H9 (cell line): Measurements from ENCODE around the gene DPP10. TPM values are rescaled to one million over a fixed set of nuclear protein-coding genes. Genes with fewer than 3 reads are reported as not detected.

Experiments
- DNase-seq: peaks from one replicate; pipeline ENCODE4 v3.0.0-alpha.2; 2017
- H2AFZ ChIP-seq: one replicate; pipeline ENCODE4 v1.6.1; 2013; ENCODE audit warnings: mild to moderate bottlenecking, low read length, control low read depth, moderate library complexity
- H2AK5ac ChIP-seq: 2 replicates; pipeline ENCODE4 v1.6.1; 2013; ENCODE audit warnings: low read length, control low read depth, mixed read lengths; ENCODE audit not compliant: insufficient read length
- H2BK120ac ChIP-seq: one replicate; pipeline ENCODE4 v1.6.1; 2013; ENCODE audit warnings: low read depth, mild to moderate bottlenecking, low read length, control low read depth, inconsistent platforms; ENCODE audit not compliant: poor library complexity, severe bottlenecking
- H2BK12ac ChIP-seq: 2 replicates; pipeline ENCODE4 v1.6.1; 2013; ENCODE audit warnings: low read length, control low read depth, mixed read lengths, low read depth; ENCODE audit not compliant: insufficient read length
- H2BK15ac ChIP-seq: 2 replicates; pipeline ENCODE4 v1.6.1; 2013; ENCODE audit warnings: low read depth, low read length, control low read depth
- H2BK20ac ChIP-seq: one replicate; pipeline ENCODE4 v1.6.1; 2013; ENCODE audit warnings: low read depth, mild to moderate bottlenecking, low read length, control low read depth, inconsistent platforms; ENCODE audit not compliant: poor library complexity, severe bottlenecking
- H2BK5ac ChIP-seq: 2 replicates; pipeline ENCODE4 v1.6.1; 2013; ENCODE audit warnings: low read length, control low read depth, mixed read lengths; ENCODE audit not compliant: insufficient read length
- H3K14ac ChIP-seq: 2 replicates; pipeline ENCODE4 v1.6.1; 2013; ENCODE audit warnings: low read length, control low read depth; ENCODE audit not compliant: insufficient read depth
- H3K18ac ChIP-seq: 2 replicates; pipeline ENCODE4 v1.6.1; 2013; ENCODE audit warnings: low read depth, mild to moderate bottlenecking, mixed read lengths, low read length, control low read depth; ENCODE audit not compliant: insufficient read length
- H3K23ac ChIP-seq: 2 replicates; pipeline ENCODE4 v1.6.1; 2013; ENCODE audit warnings: low read length, control low read depth, mixed read lengths, low read depth; ENCODE audit not compliant: insufficient read length
- H3K23me2 ChIP-seq: 2 replicates; pipeline ENCODE4 v1.6.1; 2013; ENCODE audit warnings: low read depth, mild to moderate bottlenecking, mixed read lengths, low read length, control low read depth; ENCODE audit not compliant: insufficient read length, poor library complexity, severe bottlenecking
- H3K27ac ChIP-seq: 2 replicates; pipeline ENCODE4 v1.5.1; 2013; ENCODE audit warnings: low read length, control low read depth, mixed read lengths, low read depth; ENCODE audit not compliant: insufficient read length
- H3K27me3 ChIP-seq: 2 replicates; pipeline ENCODE4 v1.6.1; 2013; ENCODE audit warnings: low read length, control low read depth, inconsistent platforms; ENCODE audit not compliant: insufficient read depth
- H3K4ac ChIP-seq: 2 replicates; pipeline ENCODE4 v1.6.1; 2013; ENCODE audit warnings: low read depth, mild to moderate bottlenecking, control low read depth, inconsistent platforms, low read length, moderate library complexity
- H3K4me1 ChIP-seq: 2 replicates; pipeline ENCODE4 v1.6.1; 2013; ENCODE audit warnings: low read length, control low read depth, inconsistent platforms; ENCODE audit not compliant: insufficient read depth
- H3K4me2 ChIP-seq: 2 replicates; pipeline ENCODE4 v1.6.1; 2013; ENCODE audit warnings: low read length, control low read depth, mixed read lengths; ENCODE audit not compliant: insufficient read length, insufficient read depth
- H3K56ac ChIP-seq: 2 replicates; pipeline ENCODE4 v1.6.1; 2013; ENCODE audit warnings: low read depth, mild to moderate bottlenecking, mixed read lengths, low read length, control low read depth; ENCODE audit not compliant: insufficient read length
- H3K79me1 ChIP-seq: 2 replicates; pipeline ENCODE4 v1.6.1; 2013; ENCODE audit warnings: low read depth, mild to moderate bottlenecking, moderate library complexity, low read length, control low read depth, inconsistent platforms; ENCODE audit not compliant: insufficient read depth, poor library complexity, severe bottlenecking
- H3K79me2 ChIP-seq: 2 replicates; pipeline ENCODE4 v1.6.1; 2013; ENCODE audit warnings: low read length, control low read depth, inconsistent platforms; ENCODE audit not compliant: insufficient read depth
- H3K9ac ChIP-seq: 2 replicates; pipeline ENCODE4 v1.6.1; 2013; ENCODE audit warnings: low read length, control low read depth, mixed read lengths; ENCODE audit not compliant: insufficient read length; ENCODE audit errors: extremely low read depth
- H3K9me3 ChIP-seq: one replicate; pipeline ENCODE4 v1.6.1; 2013; ENCODE audit warnings: low read depth, low read length, inconsistent platforms; ENCODE audit not compliant: control insufficient read depth
- H3T11ph ChIP-seq: one replicate; pipeline ENCODE4 v1.6.1; 2013; ENCODE audit warnings: mild to moderate bottlenecking, low read length, control low read depth, inconsistent platforms
- H4K20me1 ChIP-seq: one replicate; pipeline ENCODE4 v1.6.1; 2013; ENCODE audit not compliant: control insufficient read depth, insufficient read length, insufficient read depth
- H4K5ac ChIP-seq: 2 replicates; pipeline ENCODE4 v1.6.1; 2013; ENCODE audit warnings: low read depth, mild to moderate bottlenecking, mixed read lengths, low read length, control low read depth; ENCODE audit not compliant: insufficient read length
- H4K8ac ChIP-seq: replicated peaks from 2 replicates; pipeline ENCODE4 v1.6.1; 2013; ENCODE audit warnings: low read length, control low read depth, mixed read lengths, low read depth; ENCODE audit not compliant: insufficient read length
- H4K91ac ChIP-seq: 2 replicates; pipeline ENCODE4 v1.6.1; 2013; ENCODE audit warnings: low read depth, mild to moderate bottlenecking, moderate library complexity, mixed read lengths, low read length, control low read depth; ENCODE audit not compliant: insufficient read length
- H3K27ac Mint-ChIP-seq, 3 experiments: 2 replicates in 2 of 3; 3 replicates in 1 of 3; pipeline ENCODE4 v1.8.0; 2020 to 2021; ENCODE audit warnings: mixed read lengths in 3 of 3, mild to moderate bottlenecking in 1 of 3, moderate library complexity in 1 of 3
- H3K27me3 Mint-ChIP-seq: 2 replicates; pipeline ENCODE4 v1.8.0; 2021; ENCODE audit warnings: low read depth, mild to moderate bottlenecking, moderate library complexity, mixed read lengths
- H3K36me3 Mint-ChIP-seq, 3 experiments: 2 replicates in 2 of 3; 3 replicates in 1 of 3; pipeline ENCODE4 v1.8.0; 2020 to 2021; ENCODE audit warnings: low read depth in 3 of 3, mixed read lengths in 3 of 3; ENCODE audit not compliant: insufficient read depth in 1 of 3
- H3K4me1 Mint-ChIP-seq, 2 experiments: 2 replicates each; pipeline ENCODE4 v1.8.0; 2020; ENCODE audit warnings: mixed read lengths in 2 of 2
- H3K4me3 Mint-ChIP-seq, 2 experiments: 2 replicates in 1 of 2; 3 replicates in 1 of 2; pipeline ENCODE4 v1.8.0; 2020 to 2021; ENCODE audit warnings: mild to moderate bottlenecking in 2 of 2, mixed read lengths in 2 of 2, moderate library complexity in 1 of 2
- H3K9me3 Mint-ChIP-seq, 2 experiments: 2 replicates in 1 of 2; 3 replicates in 1 of 2; pipeline ENCODE4 v1.8.0; 2020; ENCODE audit warnings: mild to moderate bottlenecking in 2 of 2, mixed read lengths in 2 of 2, moderate library complexity in 1 of 2
- CTCF ChIP-seq: fragments of 200-600 bp; sonication (generic); conservative IDR thresholded peaks from 3 replicates; pipeline ENCODE4 v1.8.0; 2021; ENCODE audit warnings: antibody characterized with exemption, mild to moderate bottlenecking
- WGBS: extraction: QIAGEN DNeasy Blood & Tissue Kit; methylation state at CpG from one replicate; pipeline ENCODE4 v1.1.7; 2013; ENCODE audit warnings: missing lambda C conversion rate, low lambda C conversion rate, mixed read lengths; ENCODE audit not compliant: insufficient read length; ENCODE audit errors: extremely low coverage; 5-methylcytosine and 5-hydroxymethylcytosine counted together
- total RNA-seq: library from RNA; stranded (reverse); gene quantifications from 2 replicates; pipeline ENCODE4 v1.2.1, GENCODE V29; 2021

Gene DPP10
- total RNA-seq, 1 experiment from 2014 or later, result 11.3 TPM

GRCh38 chr2:115782286-115782685 is 1339.8 kb downstream of the DPP10 start:
- no peak overlapping the region for H4K8ac ChIP-seq
- H3K9me3 ChIP-seq, result no peaks in the 10 kb centered on the region
- Mint-ChIP-seq H3K36me3 (peaks cover 0 to 13% (median 0%) of the 10 kb centered on the region in 3 experiments; a peak in 4 of 7 replicates), H3K27me3 (no peaks in the 10 kb centered on the region), H3K4me1 (peaks cover 0 to 3% of the 10 kb centered on the region in 2 experiments; a peak in 1 of 4 replicates), H3K9me3 (peaks cover 0 to 4% of the 10 kb centered on the region in 2 experiments; a peak in 2 of 5 replicates), H3K27ac (no peak overlapping the region), H3K4me3 (no peak overlapping the region)
- no peak overlapping the region for H3T11ph ChIP-seq
- H3K4me1 ChIP-seq, result no peaks in the 10 kb centered on the region
- H3K56ac ChIP-seq, result no peak overlapping the region
- no CpG with 5 or more reads among the region's 4 CpGs for WGBS
- TF ChIP-seq CTCF, result no peak
- H3K4me2 ChIP-seq, result no peak overlapping the region
- no peak overlapping the region for H2BK20ac ChIP-seq
- no peaks in the 10 kb centered on the region for H3K27me3 ChIP-seq
- no peak overlapping the region for H3K18ac ChIP-seq
- no peak overlapping the region for H2BK5ac ChIP-seq
- no peaks in the 10 kb centered on the region for H3K79me2 ChIP-seq
- H4K91ac ChIP-seq, result no peak overlapping the region
- H4K5ac ChIP-seq, result no peak overlapping the region
- no peaks in the 10 kb centered on the region for H3K79me1 ChIP-seq
- H3K14ac ChIP-seq, result no peak overlapping the region
- no peak for DNase-seq
- no peak overlapping the region for H2BK12ac ChIP-seq
- H3K9ac ChIP-seq, result no peak overlapping the region
- no peak overlapping the region for H2AFZ ChIP-seq
- no peak overlapping the region for H3K23ac ChIP-seq
- no peak overlapping the region for H3K4ac ChIP-seq
- no peak overlapping the region for H2BK120ac ChIP-seq
- no peak overlapping the region for H2AK5ac ChIP-seq
- H4K20me1 ChIP-seq, result no peaks in the 10 kb centered on the region
- H3K27ac ChIP-seq, result no peak overlapping the region
- H3K23me2 ChIP-seq, result no peaks in the 10 kb centered on the region
- H2BK15ac ChIP-seq, result no peak overlapping the region
